ENCODE data around the gene CLUH.

Gene CLUH

DNA sequence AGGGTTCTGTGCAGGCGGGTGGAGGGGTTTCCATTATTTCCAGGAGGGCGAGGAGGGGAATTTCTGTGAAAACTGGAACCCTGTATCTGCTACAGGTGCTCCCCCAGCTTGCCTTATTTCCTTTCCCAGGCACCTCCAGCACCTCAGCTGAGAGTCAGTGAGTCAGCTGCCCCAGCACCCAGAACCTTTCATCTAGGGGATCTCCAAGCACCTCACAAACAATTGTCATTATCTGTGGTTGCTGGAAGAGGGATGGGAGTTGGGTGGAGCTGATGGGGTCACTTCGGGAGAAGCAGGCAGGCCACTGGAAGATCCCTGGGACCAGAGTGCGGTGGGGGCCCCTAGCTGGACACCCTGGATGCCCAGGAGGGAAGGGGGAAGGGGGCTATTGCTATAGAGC, 10.0 kb upstream of the CLUH start:
- intact Hi-C loops (cut with DNase I), result no loop called here
- no peak for DNase-seq

DNA sequence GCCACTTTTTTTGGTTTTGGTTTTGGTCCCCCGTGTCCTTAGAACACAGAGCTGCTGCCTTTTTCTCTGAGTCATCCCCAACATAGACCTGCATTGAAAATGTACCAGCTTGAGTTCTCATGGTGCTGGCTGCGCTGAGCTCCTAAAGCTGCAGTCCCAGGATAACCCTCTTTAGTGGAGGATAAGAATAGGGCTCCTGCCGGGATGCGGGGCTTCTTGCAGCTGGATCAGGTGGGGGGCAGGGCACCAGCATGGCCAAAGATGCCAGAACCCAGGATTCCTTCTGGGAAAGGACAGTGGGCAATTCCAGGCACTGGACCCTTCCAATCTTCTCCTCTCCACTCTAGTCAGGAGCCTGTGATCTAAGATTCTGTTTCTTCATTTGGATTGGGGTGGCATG, 8.3 kb upstream of the CLUH start:
- intact Hi-C loops (cut with DNase I), result loop anchor here (10.0 kb wide), 1 partner anchor 125 kb away; the partner anchor contains the start of gene PAFAH1B1
- no peak for DNase-seq

DNA sequence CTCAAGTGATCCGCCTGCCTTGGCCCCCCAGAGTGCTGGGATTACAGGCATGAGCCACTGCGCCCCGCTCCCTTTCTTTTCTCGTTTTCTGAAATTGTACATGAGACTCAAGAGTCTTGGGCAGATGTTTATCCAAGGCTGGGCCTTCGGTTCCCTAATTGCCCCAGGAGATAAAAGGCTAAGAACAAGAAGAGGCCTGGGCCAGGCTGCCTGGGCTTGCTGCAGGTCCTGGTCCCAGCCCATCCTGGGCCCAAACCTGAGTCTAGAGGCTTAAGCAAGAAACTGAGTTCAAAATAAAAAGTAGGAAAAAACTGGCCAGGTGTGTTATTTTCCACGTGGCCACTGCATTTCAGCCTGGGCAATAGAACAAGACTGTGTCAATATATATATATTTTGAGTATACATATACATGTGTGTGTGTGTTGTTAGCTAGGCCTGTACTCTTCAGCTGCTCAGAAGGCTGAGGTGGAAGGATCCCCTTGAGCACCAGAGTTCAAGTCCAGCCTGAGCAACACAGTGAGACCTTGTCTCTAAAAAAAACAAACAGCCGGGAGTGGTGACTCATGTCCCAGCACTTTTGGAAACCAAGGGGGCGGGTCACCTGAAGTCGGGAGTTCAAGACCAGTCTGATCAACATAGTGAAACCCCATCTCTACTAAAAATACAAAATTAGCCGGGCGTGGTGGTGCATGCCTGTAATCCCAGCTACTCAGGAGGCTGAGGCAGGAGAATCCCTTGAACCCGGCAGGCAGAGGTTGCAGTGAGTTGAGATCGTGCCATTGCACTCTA, 6.8 kb upstream of the CLUH start:
- intact Hi-C loops (cut with DNase I), result loop anchor here (10.0 kb wide), 1 partner anchor 124 kb away; the partner anchor contains the start of gene PAFAH1B1
- DNase-seq, result no peak

DNA sequence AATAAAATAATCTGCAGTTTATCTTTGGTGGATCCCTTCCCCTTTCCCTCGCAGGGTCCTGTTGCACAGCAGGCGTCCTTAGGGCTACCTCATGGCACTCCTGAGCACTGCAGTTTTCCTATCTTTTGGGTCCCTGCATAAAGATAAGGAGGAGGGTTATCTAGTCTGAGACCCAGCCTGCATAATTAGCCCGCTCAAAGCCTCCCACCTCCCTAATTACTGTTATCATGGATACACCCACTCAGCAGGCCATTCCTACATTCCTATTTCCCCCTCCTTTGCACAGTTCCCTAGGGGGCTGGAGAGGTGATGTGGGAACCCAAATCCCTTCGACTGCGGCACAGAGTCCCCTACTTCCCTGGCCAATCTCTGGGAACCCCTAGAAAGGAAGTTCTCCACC, 5.1 kb upstream of the CLUH start:
- intact Hi-C loops (cut with DNase I), result loop anchor here (10.0 kb wide), 1 partner anchor 122 kb away; the partner anchor contains the start of gene PAFAH1B1
- no peak for DNase-seq

DNA sequence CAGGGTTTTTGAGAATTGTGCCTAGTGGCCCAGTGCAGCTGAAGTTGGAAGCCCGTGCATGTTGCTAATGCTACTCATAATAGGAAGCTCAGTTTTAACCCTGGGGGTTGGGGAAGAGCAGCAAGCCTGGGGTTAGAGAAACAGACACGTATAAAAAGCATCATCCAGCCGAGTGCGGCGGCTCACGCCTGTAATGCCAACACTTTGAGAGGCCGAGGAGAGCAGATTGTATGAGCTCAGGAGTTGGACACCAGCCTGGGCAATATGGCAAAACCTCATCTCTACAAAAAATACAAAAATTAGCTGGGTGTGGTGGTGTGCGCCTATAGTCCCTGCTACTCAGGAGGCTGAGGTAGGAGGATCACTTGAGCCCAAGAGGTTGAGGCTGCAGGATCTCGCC, 2.3 kb upstream of the CLUH start:
- intact Hi-C loops (cut with DNase I), result loop anchor here (10.0 kb wide), 1 partner anchor 119 kb away; the partner anchor contains the start of gene PAFAH1B1
- no peak for DNase-seq

DNA sequence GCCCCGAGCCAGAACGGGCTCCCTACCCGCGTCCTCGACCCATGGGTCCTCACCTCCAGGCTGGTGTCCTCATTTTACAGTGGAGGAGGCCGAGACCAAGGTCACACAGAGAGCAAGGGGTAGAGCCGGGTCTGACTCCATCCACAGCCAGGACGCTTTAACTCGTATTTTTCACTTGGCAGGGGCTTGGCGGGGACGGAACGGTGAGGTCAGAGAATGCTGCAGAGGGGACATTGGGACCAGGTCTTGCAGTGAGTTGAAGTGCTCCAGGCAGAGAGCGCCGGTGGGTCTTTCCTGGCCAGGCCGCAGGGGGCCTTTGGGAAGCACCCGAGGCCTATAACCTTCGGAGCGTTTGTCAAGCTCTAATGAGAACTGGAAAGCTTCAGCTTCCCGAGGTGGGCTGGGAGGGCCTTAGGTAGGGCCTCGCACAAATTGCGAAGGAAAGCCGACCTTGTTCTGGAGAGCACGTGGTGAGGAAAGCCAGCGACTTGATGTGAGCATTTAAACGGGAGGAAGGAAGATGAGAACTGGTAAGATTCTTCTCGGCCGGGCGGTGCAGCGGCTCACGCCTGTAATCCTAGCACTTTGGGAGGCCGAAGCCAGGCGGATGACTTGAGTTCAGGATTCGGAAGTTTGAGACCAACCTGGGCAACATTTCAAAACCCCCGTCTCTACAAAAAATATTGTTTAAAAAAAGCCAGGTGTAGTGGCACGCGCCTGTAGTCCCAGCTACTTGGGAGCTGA, 908 bp upstream of the CLUH start:
- peak in 2 of 42 donors; percentile 12 to 41 for DNase-seq
- intact Hi-C loops (cut with DNase I), result loop anchor here (10.0 kb wide), 1 partner anchor 118 kb away; the partner anchor contains the start of gene PAFAH1B1

DNA sequence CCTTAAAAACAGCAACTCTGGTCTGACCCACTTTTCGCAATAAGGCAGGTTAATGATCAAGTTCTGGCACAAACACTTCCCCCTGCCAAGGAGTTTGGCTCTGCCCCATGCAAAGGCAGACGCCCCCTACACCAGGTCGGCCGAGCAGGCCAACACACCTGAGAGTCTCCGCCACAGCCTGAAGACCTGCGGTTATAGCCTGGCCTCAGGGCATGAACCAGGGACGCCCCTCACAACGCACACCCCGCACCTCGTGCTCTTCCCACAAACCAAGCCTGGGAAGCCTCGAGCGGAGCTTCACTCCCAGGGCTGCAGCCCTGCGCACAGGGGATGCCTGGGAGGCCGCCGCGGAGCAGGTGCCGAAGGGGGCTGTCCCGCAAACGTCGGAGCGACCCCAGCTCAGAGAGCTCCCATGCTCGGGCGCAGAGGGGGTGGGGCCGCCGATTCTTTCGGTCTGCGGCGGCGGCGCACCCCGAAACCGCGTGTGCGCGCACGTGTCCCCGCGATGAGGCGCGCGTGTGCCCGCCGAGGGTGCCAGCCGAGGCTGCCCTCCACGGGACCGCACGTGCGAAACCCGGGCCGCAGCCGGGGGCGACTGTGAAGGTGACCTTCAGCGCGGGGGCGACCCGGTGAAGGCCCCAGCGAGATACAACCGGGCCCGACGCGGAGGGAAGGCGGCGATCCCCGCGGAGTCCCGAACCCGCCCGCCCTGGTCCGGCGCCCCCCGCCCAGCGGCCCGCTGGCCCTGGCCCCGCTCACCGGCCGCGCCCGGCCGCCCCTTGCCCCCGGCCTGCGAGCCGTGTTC, 559 bp downstream of the CLUH start:
- DNase-seq, result peak in 12 of 42 donors; percentile 22 to 56 (median 44)

DNA sequence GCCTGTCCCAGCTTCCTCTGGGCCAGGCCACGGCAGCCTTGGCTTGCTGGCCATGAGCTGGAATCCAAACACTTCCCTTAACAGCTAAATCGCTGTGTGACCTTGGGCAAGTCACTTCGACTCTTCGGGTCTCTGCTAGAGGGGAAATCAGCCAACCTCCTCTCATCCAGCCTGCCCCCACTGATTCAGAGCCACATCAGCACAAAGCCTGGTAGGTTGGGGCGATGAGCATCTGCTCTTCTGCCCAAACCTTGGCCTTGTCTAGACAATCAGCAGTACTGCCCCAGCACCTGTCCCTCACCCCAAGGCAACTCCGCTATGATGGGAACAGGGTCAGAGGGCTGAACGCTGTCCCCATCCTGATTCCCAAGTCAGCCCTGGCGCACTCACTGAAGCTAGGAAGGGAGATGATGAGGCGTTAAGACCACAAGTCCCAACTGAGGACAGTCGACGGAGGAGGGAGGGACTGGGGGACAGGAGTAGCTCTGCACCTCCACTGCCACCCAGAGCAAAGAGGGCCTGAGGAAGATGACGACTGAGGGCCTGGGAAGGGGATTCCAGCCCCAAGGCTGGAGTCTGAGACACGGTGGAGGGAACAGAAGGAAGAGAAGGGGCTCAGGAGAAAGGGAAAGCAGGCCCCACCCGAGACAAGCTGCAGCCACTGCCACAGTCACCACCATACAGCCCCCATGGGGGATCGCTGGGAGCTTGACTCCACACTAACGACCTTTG, 1.3 kb downstream of the CLUH start:
- intact Hi-C loops (cut with DNase I), result loop anchor here (10.0 kb wide), 1 partner anchor 115 kb away; the partner anchor contains the start of gene PAFAH1B1
- no peak for DNase-seq

More for the DNA sequence above, 559 bp downstream of the CLUH start:
- intact Hi-C loops (cut with DNase I), result loop anchor here (10.0 kb wide), 1 partner anchor 116 kb away; the partner anchor contains the start of gene PAFAH1B1

DNA sequence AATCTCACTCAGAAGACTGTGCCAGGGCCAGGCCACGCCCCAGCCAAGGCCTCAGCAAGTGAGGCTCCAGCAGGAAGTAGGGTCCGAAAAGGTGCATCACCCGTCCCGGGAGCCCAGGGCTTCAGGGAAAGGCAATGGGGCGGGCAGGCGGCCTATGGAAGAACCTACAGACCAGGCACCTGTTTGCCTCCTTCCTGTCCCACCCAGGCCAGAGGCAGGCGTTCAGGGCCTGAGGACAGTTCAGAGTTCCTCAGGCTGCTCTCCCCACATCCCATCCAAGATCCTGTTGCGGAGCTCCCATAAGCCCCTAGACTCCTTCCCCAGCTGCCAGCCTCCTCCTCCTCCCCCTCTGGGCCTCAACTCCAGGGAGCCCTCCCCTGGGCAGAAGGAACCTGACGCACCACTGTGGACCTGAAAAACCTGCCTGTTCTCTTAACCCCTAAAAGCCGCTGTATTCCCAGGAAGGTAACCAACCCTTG, 2.3 kb downstream of the CLUH start:
- intact Hi-C loops (cut with DNase I), result loop anchor here (10.0 kb wide), 1 partner anchor 294 kb away; no protein-coding TSS in a partner anchor
- DNase-seq, result peak in 1 of 42 donors; percentile 10

DNA sequence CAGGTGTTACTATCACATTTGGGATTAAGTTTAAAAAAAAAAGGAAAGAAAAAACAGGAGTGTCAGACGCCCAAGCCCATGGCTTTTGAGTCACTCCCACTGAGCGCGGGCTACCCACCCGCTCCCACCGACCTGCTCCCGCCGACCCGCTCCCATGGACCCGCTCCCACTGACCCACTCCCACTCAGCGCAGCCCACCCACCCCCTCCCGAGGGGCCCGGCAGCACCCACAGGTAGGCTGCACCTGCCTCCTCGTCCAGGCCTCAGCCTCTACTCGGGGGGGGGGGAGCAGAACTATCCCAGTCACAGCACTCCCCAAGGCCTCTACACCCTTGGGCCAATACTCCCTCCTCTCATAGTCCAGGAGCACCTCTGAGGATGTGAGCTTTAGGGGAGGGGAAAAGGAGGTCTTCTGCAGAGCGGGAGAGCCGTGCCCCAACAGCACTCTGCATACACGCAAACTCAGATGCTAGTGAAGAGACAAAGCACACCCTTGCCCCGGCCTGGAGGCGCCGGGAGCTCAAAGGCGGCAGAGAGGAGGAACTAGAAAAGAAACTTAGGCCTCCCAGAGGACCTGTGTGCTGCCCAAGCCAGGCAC, 2.9 kb downstream of the CLUH start:
- intact Hi-C loops (cut with DNase I), result loop anchor here (10.0 kb wide), 1 partner anchor 294 kb away; no protein-coding TSS in a partner anchor
- DNase-seq, result peak in 1 of 42 donors; percentile 10

DNA sequence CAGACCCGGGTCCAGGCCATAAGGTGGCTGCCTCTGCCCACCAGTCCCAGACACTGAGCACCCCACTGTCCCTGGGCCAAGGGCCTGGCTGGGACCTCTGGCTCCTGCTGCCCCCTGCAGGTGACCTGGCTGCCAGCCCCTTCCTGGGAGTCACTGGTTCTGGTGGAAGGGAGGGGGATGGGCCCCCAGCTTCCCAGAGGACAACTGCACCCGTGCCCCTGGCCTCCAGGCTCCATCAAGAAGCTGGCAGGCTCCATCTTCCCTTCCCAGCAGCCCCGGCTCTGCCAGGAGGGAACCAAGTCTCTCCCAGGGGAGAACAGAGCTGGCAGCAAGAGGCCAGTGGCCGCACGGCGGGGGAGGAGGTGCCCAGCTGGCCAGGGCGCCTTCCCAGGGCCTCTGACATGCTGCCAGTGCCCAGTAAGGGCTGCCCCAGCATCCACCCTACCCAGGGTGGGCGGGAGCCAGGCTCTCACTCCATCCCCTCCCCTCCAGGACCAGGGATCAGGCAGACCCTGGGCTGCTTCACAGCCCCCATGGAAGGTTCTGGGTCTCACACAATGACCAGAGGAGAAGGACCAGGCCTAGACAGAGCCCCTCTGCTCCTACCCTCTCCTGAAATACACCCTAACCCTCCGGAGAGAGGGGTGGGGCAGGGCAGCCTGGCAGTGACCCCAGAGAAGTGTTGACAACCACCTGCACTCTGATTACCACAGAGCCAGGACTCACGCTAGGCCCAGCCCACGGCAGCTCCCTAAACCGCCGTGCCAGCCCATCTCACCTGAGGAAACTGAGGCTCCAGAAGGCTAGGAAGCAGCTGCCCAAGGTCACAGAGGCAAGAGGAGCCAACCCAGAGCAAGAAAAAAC, 3.6 kb downstream of the CLUH start:
- peak in 40 of 42 donors; percentile 20 to 86 (median 64) for DNase-seq
- intact Hi-C loops (cut with DNase I), result loop anchor here (10.0 kb wide), 1 partner anchor 293 kb away; no protein-coding TSS in a partner anchor

DNA sequence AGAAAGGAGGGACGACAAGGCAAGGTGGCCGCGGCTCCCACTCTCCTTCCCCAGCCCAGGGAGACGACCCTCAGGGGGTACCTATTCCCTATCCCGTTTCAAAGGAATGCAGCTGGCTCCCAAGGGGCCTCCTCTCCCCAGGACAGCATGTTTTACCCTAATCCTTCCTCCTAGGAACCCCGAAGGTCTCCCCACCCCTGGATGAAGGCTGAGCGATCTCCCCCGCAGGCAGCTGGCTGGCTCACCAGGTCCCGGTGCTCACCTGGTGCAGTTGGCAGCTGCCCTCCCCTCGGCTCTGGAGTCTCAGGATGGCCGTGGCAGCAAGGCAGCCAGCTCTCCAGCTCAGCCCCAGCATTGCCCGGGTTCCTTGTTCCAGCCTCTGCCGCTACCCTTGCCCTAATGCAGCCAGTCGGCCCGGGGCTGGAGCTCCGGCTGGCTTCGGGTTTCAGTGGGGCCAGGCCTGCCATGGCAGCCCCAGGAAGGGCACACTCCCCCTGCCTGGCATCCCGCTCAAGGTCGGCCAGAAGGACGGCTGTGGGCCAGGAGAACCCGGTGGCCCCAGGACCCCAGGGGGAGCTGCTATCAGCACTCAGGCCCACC, 4.6 kb downstream of the CLUH start:
- intact Hi-C loops (cut with DNase I), result loop anchor here (10.0 kb wide), 1 partner anchor 292 kb away; no protein-coding TSS in a partner anchor

DNA sequence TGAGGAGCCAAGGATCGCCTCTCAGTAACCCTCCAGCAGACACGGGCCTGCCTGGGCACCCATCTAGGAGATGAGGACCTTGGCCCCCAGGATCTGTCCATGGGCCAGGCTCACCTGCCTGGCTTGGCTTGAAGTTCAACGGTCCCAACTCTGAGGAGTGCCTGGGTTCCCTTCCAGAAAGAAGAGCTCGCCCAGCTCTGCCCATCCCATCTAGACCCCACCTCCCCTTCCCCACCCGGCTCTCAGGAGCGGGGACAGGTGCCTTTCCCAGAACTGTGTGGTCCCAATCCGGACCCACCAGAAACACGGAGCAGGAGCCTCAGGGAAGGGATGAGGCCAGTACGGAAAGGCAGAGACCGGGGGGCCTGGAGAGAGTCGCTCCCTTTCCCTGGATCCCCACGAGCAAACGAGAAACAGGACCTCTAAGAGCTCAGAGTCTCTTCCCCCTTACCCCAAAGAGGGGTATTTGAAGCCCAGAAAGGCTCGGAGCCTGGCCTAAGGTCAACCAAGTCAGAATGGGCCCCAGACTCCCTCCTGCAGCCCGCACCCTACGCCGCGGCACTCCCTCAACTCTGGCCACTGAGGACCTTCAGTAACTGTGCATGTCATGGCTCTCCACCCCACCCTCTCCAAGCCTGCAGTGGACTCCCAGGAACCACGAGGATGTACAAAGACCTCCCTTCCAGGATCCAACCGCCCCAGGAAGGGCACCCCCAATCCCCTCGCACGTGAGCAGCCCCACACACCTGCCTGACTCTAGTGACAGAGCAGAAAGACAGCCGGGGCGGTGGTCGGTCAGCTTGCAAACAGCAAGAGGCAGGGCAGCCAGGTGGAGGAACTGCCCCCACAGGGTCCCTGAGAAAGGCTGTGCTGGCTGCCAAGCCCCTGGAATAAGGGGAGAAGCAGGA, 5.4 kb downstream of the CLUH start:
- intact Hi-C loops (cut with DNase I), result loop anchor here (10.0 kb wide), 1 partner anchor 291 kb away; no protein-coding TSS in a partner anchor

More for the DNA sequence above, 4.6 kb downstream of the CLUH start:
- DNase-seq, result no peak

DNA sequence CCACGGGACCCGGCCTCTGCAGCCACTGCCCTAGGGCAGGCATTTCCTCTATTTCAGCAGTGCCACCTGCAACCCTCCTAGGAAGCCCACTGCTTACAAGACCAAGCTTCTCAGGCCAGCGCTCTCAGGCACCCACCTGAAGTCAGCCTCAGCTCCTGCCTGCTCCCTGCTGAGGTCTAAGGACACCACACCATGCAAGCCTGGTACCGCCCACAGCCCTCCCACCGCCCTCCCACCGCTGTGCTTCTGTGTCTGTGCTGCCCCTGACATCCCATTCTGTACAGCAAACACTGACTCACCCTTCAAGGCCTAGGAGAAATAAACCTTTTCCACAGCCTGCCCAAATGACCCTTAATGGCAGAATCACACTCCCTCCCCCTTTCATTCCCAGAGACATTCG, 6.3 kb downstream of the CLUH start:
- intact Hi-C loops (cut with DNase I), result loop anchor here (10.0 kb wide), 1 partner anchor 290 kb away; no protein-coding TSS in a partner anchor
- peak in 1 of 42 donors; percentile 22 for DNase-seq

More for the DNA sequence above, 5.4 kb downstream of the CLUH start:
- peak in 1 of 42 donors; percentile 9 for DNase-seq

DNA sequence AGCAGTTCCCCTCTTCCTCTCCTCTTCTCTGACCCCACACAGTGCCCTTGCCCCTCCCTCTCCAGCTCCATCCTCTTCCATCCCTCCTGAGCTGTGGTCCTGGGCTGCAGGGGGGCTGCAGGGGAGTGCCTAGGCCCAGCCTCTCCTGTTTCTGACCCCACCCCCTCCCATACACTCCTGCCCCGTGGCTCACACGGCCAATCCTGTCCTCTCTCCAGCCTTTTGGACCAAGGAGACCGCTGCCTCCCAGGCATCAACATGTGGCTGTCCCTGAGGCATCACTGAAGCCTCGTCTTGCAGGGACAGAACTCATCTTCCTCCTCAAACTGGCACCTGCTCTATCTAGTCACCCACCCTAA, 6.7 kb downstream of the CLUH start:
- intact Hi-C loops (cut with DNase I), result loop anchor here (10.0 kb wide), 1 partner anchor 290 kb away; no protein-coding TSS in a partner anchor

More for the DNA sequence above, 6.7 kb downstream of the CLUH start:
- no peak for DNase-seq

Data from head of caudate nucleus (tissue), 42 donors.